Ureter (tissue), 1 donor: Measurements from ENCODE around the gene ACO2. TPM values are rescaled to one million over a fixed set of nuclear protein-coding genes. Genes with fewer than 3 reads are reported as not detected.
"Not testable (repeated sequence)": the region's sequence is repeated elsewhere in the genome, so short reads cannot be mapped to it uniquely, and the experiment has no call there.

ENCODE experiments used
- DNase-seq: peaks from one replicate; pipeline ENCODE4 v3.0.0-alpha.2; 2020; ENCODE audit warnings: low spot score
- total RNA-seq: library from RNA; stranded (reverse); gene quantifications from one replicate; pipeline ENCODE4 v1.2.4, GENCODE V29; 2023
- donor health status: DM: yes; HTN: yes; CAD: no.

Gene ACO2
- total RNA-seq = 121 TPM

- DNase-seq = peak; percentile 98
Measured at GRCh38 chr22:41468381-41469217, at the start of gene ACO2, which contains the start of gene PHF5A. Gene ACO2 (plus strand): TSS chr22:41469117. CDS start chr22:41469147, 30 bp downstream. Gene PHF5A (minus strand): TSS chr22:41468692. CDS start chr22:41468653, 39 bp downstream.

DNA sequence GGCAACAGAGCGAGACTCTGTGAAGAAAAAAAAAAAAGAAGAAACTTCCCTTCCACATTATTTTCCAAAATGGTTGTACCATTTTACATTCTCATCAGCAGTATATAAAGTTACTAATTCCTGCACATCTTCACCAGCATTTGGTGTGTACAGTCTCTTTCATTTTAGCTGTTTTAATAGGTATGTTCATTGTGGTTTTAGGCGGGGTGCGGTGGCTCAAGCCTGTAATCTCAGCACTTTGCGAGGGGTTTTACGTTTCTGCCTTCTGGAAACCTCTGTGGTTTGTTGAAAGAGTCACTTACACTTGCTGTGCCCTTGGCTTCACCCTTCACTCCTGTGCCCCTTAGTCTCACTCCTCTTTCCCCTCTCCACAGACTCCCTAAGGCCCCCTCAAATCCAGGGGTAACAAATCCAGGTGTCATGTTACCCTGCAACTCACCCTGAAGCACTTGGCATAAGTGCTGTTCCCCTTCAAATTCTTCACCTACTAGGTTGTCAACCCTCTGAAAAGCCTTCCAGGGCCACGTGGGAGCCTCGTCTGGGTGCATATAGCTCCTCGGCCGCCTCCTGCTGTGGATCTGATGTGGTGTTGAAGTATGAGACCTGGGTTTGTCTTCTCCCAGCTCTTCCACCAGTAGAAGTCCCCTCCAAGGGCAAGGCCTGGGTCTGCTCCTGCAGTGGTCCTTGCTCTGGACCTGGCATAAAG, 43.1 kb upstream of the ACO2 start:
- no peak for DNase-seq

GRCh38 chr22:41429232-41429950, 39.5 kb upstream of the ACO2 start:
- no peak for DNase-seq

DNA sequence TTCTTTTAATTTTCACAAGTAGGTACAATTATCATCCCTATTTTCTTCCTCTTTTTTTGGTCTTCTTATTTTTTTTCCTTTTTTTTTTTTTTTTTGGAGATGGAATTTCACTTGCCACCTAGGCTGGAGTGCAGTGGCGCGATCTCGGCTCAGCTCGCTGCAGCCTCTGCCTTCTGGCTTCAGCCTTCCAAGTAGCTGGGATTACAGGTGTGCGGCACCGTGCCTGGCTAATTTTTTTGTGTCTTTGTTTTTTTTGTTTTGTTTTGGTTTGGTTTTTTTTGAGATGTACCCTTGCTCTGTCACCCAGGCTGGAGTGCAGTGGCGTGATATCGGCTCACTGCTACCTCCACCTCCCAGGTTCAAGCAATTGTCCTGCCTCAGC, 39.0 kb upstream of the ACO2 start:
- no peak for DNase-seq

DNA sequence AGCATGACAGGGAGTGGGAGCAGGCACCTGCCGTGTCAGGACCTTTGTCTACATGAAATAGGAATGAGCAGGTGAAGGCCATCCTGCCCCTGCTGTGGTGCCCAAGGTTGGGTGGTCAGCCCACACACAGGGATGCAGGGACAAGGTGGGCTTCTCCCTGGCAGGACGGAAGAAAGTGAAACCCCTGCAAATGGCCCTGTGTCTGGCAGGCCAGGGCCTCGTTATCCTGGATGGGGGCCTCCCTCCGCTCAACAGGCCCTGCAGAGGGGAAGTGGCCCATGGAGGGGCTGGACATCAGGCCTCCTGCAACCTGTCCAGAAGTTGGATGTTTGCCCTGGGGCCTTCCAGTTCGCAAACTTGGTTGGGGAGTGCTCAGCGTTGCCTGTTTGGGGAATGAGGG, 37.3 kb upstream of the ACO2 start:
- no peak for DNase-seq

DNA sequence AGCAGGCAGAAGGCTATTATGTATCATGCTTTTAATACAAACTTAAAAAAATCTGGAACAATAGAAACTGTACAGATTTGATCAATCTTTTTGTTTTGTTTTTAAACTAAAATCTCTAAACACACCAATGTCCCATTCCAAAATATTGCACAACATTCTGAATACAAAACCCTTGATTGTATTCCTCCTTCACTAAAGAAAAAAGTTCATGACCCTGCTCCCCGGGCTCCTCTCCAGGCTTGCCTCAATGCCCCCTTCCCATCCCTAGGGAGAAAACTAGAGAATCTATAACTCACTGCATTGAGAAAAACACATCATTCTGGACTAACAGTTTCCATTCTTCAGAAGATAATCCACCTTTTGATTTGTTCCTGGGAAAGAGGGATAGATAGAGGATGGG, 35.4 kb upstream of the ACO2 start:
- not testable (repeated sequence) for DNase-seq

DNA sequence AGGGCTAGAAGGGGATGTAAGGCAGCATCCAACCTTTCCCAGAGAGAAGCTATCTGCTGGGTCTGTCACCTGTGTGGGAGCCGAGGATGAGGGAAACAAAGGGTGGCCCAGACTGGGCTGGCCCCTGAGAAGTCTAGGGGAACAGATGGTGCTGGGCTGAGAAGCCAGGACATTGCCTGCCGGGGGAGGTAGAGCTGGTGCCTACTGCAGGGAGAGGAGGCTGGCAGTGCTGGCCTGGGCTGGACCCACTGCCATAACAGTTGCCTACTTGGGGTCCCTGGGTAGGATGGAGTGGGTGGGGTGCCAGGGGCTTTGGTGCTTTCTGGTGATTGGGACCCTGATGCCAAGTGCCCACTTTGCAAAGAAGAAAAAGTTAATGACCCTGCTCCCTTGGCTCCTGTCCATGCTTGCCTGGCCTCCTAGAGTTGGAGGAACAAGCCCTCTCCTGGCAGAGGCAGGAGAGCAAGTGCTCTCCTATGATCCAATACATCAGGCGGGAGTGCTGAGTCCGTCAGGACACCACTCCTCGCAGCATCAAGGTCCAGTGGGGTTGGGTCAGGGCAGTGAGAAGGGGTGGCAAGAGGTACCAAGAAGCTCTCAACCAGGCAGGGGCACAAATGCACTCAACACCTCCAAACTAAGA, 34.4 kb upstream of the ACO2 start:
- DNase-seq = not testable (repeated sequence)

- DNase-seq = no peak
Measured at GRCh38 chr22:41435560-41435959, 33.4 kb upstream of the ACO2 start.

- no peak for DNase-seq
Measured at GRCh38 chr22:41436322-41437113, 32.4 kb upstream of the ACO2 start.

- no peak for DNase-seq
Measured at GRCh38 chr22:41437198-41437597, 31.7 kb upstream of the ACO2 start.

- not testable (repeated sequence) for DNase-seq
Measured at GRCh38 chr22:41440511-41440910, 28.4 kb upstream of the ACO2 start.

DNA sequence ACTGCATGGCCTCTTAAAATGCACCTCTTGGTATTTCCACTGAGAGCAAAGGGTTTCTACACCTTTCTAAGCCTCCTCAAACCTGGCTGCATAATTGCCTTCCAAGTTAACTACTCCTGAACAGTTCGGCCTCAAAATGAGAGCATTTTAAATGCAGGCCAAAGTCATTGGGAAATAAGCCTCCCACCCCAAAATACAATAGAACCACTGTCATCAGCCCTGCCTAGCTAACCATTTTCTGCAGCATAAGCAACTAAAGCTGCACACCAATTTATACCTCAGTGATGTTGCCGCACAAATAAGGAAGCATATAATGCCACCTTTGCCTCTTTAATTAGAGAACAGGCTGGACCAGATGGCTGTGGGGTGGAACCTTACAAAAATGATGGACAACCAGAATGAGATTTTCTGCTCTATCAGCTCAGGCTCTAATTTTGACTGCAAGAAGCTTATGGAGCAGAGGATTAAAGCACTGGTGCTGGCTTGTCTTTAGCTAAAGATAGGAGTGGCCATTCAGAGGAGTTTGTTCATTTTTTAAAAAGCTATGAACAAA, 26.6 kb upstream of the ACO2 start:
- no peak for DNase-seq

- peak; percentile 91 for DNase-seq
Measured at GRCh38 chr22:41444360-41445128, 24.4 kb upstream of the ACO2 start.

GRCh38 chr22:41445129-41446056, 23.5 kb upstream of the ACO2 start:
- peak; percentile 54 for DNase-seq

GRCh38 chr22:41446057-41446501, 22.8 kb upstream of the ACO2 start:
- DNase-seq = peak; percentile 61

- DNase-seq = peak; percentile 96
Measured at GRCh38 chr22:41446639-41447434, 22.1 kb upstream of the ACO2 start, which contains the start of gene TOB2. Gene TOB2 (minus strand): TSS chr22:41446801. CDS start chr22:41437345, 9,456 bp downstream.

DNA sequence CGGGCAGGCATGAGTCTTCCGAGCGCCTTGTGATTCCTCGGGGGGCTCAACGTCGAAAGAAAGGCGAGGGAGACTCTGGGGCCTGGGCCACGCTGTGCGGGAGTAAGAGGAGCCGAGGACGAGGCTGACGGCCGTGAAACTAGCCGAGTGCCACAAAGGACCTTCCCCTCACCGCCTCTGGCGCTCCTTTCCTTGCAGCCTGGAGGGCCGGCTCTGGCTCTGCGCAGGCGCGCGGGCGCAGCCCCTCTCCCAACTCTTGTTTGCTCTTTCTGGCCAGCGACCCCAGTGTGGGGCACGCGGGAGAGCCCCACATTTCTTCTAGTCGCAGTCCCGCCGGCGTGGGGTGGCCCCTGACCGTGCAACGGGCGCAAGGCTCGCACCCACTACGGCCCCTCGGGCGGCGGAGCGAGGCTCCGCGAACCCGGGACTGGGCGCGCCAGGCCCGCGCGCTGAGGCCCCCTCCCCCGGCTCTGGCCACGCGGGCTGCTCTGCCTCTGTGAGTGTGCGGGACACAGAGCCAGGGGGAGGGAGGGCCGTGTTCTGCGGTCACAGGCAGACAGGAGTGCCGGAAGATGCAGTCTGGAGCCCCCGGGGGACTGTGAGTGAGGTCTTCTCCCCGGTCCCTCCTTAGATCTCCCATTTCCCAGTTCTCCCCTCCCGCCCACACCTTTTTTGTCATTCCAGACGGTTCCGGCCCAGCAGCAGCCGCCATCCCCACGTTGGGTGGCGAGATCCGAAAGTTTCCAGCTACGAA, 21.3 kb upstream of the ACO2 start:
- peak; percentile 75 for DNase-seq
